ENCODE measurements around the gene SLC17A4.
"Not testable (repeated sequence)": the region's sequence is repeated elsewhere in the genome, so short reads cannot be mapped to it uniquely, and the experiment has no call there.

SLC17A4 gene

DNA sequence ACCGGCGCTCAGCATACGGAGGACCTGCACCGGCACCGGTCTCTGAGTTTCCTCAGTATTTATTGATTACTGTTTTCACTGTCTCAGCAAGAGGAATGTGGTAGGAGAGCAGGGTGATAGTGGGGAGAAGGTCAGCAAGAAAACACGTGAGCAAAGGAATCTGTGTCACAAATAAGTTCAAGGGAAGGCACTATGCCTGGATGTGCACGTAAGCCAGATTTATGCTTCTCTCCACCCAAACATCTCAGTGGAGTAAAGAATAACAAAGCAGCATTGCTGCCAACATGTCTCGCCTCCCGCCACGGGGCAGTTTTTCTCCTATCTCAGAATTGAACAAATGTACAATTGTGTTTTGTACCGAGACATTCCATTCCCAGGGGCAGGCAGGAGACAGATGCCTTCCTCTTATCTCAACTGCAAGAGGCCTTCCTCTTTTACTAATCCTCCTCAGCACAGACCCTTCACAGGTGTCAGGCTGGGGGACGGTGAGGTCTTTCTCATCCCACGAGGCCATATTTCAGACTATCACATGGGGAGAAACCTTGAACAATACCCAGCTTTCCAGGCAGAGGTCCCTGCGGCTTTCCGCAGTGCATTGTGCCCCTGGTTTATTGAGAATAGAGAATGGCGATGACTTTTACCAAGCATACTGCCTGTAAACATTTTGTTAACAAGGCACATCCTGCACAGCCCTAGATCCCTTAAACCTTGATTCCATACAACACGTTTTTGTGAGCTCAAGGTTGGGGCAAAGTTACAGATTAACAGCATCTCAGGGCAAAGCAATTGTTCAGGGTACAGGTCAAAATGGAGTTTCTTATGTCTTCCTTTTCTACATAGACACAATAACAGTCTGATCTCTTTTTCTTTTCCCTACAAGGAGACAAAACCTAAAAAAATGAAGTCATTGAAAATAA lies 5.7 kb upstream of the SLC17A4 start:
- DNase-seq (ENCODE audit: low read depth, low spot score), result not testable (repeated sequence)

DNA sequence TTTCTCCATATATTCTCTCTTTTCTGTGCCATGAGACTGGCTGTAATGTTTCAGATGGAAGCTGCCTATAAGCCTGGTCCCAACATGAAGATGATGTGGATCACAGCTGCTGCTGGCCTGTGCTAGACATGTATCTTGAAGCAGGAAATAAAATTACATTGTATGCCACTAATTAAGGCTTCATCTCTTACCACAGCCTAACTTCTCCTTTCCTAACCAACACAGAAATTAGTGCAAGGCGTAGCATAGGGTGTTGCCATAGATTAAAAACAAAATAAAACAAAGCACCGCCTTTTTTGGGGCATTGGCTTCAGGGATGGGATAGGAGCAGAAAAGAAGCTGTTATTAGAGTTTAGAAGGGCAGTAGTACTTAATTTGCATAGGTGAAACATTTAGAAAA lies 4.7 kb upstream of the SLC17A4 start:
- no peak for DNase-seq (ENCODE audit: low read depth, low spot score)
- no peak overlapping the region for H3K27ac ChIP-seq

More for the DNA sequence above, 5.7 kb upstream of the SLC17A4 start:
- H3K27ac ChIP-seq, result not testable (repeated sequence)

DNA sequence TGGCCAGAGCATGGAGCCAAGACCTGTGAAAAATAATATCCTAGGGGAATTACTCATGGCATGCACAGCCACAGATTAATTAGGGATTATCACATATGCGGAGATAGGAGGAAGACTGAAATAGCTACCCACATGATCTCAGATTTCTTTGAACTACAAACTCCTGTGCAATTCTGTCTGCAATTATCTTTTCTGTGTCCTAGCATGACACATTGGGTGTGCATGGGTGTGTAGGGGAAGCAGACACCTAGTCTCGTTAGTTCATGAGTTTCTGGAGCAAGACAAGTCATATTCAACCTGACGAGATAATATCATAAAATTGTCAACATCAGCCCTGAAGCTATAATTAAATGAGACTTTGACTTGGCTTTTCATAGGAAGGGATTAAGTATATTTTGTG lies 3.6 kb upstream of the SLC17A4 start:
- no peak for DNase-seq (ENCODE audit: low read depth, low spot score)
- H3K27ac ChIP-seq, result no peak overlapping the region

DNA sequence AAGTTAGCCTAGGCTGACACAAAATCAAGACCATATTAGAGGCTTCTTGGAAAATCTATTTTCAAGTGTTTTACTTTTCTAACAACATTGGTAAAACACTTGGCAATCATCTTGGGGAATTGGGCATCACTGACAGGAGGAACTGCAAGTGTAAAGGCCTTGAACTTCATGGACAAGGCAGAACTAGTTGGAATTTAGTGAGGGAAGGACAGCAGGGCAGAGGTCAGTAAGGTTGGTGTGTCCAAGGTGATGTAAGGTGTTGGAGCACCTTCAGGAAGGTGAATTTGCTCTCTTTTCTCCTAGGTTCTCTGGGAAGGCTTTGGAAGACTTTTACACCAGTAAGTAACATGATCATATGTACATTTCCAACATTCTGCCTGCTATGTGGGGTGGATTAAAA lies 1.5 kb upstream of the SLC17A4 start:
- no peak overlapping the region for H3K27ac ChIP-seq
- no peak for DNase-seq (ENCODE audit: low read depth, low spot score)

DNA sequence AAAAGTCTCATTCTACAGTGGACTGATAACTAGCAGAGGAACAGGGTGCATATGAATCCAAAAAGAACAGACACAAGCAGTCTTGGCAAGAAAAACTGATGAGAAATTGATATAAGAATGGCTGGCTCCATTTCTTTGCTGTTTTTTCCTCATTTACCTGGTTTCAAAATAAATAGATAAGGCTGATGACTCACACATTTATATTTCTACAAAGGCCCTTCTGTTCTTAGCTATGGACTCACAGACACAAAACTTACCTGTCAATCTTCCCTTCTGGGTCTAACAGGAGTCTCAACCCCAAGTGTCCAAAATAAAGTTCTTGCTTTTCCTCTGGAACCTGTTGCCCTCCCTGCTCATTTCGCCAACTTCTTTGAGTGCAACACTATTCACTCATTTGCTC lies 941 bp downstream of the SLC17A4 start:
- DNase-seq (ENCODE audit: low read depth, low spot score), result no peak
- no peak overlapping the region for H3K27ac ChIP-seq

DNA sequence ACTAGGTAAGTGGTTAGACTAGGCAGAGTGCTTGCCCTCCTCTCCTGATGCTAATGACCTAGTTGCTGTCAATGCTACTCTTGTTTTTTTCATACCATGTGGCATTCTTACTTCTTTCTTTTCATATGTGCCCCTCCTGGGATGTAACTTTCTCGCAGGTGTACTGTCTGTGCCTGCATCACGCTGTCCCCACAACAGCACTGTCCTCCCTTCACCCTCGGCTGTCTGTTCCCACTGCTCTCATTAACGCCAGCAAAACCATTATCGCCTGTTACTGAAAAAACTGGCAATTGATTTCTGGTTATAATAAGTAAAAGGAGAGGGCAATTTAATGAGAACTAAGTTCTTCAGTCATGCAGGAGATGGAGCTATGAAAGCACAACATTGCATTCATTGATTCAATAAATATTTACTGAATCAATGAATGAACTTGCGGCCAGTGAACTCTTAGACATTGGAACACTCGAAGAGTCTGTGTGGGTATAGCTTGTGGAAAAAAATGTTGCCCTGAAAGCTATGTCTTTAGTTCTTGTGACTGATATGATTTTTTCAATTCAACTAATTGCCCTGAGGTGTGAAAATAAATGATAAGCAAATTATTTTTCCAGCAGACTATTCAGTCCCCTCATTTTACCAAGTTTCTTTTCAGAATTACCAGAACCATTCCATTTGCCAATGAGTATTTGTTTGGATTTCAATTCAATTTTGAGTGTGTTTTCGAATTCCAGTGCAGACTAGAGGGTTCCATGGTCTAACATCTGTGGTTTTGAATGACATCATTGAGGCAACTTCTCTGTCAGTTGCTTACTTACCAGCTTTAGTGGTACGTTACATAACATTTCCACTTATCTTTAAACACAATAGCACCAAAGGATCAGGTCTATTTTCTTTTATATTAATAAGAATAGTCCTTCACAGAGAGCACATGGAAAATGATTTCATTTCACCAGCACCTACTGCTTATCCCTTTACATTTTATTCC lies 2.1 kb downstream of the SLC17A4 start:
- DNase-seq (ENCODE audit: low read depth, low spot score), result no peak
- H3K27ac ChIP-seq, result no peak overlapping the region

DNA sequence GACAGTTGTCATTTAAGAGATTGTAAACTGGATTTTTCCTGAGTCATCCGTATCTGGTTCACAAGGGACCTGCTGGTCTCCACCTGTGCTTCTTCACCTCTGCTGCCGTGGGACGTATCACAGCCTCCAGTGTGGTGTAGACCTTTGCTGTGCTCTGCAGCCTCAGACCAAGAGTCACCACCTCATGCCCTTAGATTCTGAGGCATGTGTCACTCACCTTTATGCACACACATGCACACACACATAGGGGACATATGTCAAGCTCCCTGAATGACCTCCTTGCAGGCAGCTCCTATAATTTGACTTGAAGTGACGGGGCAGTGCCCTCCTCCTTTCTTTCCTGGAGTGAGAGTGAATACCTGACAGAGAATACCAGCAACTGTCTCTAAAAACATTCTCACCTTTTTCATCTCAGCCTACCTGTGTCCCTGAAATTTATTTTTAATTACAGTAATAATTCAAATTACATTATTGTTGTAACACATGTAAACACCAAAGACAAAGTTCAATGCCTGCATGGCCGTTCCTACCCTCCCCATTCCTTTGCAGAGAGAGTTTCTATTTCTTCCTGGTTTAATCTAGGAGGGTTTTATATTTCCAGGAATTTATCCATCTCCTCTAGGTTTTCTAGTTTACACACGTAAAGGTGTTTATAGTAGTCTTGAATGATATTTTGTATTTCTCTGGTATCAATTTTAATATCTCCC lies 3.5 kb downstream of the SLC17A4 start:
- no peak overlapping the region for H3K27ac ChIP-seq
- no peak for DNase-seq (ENCODE audit: low read depth, low spot score)

DNA sequence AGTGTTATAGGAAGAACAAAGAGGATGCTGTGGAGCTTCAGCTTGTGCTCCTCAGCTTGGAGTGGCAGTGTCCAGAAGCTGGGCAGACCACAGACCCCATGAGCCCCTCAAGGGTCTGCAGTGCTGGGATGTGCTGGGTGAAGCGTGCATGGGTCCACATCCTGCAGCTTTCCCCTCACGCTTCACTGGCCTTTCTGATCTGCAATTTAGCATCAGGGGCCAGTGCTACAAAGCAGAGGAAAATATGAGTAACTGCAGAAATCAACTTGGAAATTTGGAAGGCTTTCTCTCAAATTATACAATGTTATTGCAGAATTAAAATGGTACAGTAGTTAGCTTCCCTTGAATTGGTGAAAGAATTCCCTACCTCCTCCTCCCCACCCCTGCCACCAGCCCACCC lies 10.1 kb downstream of the SLC17A4 start:
- no peak overlapping the region for H3K27ac ChIP-seq
- no peak for DNase-seq (ENCODE audit: low read depth, low spot score)

DNA sequence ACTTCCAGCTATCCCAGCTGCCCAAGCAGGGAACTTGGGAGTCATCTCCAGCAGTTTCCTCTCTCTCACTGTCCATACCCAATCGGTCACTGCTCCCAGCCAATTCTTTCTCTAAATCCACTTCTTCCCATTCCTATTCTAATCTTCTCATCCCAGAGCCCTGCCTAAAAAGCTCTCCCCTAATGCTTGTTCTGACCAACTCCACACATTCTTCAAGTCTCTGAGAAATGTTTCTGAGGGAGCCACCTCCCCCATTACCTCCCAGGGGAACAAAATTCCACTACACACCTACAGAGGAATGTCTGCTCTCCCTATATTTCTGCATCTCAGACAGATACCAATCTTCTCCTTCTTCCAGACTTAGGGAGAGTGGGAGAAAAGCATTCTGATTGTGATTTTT lies 14.0 kb downstream of the SLC17A4 start:
- no peak for DNase-seq (ENCODE audit: low read depth, low spot score)
- no peak overlapping the region for H3K27ac ChIP-seq

DNA sequence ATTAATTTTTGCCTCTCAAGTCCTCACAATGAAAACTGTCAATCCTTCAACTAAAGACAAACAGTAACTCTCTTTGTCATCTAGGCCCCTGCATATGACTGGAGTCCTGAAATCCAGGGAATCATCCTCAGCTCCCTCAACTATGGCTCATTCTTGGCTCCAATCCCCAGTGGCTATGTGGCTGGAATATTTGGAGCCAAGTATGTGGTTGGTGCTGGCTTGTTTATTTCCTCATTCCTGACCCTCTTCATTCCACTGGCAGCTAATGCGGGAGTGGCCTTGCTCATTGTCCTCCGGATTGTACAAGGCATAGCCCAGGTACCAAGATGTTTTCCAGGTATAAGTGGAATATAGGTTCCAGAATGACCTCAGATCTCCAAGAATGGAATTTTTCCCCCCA lies 15.4 kb downstream of the SLC17A4 start:
- H3K27ac ChIP-seq, result no peak overlapping the region
- no peak for DNase-seq (ENCODE audit: low read depth, low spot score)

DNA sequence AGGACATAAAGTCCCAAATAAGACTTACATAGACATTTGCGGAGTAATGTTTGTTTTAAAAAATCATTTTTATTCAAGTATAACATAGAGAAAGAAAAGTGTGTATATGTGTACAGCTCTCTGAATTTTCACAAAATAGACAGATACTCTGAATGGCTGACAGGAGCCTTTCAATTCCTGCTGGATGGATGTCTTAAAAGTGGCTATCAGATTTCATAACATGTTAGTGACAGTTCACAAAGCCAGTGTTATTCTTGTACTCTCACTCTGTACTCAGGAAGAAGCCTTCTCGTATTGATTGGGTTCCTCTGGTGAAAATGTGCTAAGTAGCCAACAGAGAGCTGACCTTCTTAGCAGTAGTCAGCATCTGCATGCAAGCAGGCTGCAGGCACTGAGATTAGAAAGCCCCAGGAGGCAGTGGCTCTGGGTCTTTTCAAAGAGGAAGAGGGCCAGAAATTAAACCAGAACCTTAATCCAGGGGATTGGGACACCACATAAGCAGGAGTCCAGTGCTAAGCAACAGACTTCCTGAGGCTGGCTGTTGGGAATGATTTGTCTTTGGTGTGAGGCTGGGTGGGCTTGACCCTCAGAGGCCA lies 19.7 kb downstream of the SLC17A4 start:
- no peak overlapping the region for H3K27ac ChIP-seq
- no peak for DNase-seq (ENCODE audit: low read depth, low spot score)

DNA sequence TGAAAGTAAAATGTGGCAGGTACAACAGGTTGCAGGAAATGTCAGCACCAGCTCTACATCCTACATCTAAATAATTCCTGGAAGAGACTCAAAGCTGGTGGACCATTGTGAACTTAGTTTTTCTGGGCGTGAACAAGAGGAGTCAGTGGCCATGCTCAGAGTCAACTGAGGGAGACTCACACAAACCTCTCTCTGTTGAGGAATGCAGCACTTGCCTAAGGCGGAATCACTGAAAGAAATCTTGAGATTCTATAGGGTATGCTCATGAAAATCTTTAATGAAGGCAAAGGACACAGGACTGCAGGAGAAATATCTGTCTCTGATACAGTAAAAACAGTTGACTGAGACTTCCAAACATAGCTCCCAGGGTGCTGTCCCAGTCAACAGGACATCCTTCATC lies 22.5 kb downstream of the SLC17A4 start:
- H3K27ac ChIP-seq, result no peak overlapping the region
- no peak for DNase-seq (ENCODE audit: low read depth, low spot score)

DNA sequence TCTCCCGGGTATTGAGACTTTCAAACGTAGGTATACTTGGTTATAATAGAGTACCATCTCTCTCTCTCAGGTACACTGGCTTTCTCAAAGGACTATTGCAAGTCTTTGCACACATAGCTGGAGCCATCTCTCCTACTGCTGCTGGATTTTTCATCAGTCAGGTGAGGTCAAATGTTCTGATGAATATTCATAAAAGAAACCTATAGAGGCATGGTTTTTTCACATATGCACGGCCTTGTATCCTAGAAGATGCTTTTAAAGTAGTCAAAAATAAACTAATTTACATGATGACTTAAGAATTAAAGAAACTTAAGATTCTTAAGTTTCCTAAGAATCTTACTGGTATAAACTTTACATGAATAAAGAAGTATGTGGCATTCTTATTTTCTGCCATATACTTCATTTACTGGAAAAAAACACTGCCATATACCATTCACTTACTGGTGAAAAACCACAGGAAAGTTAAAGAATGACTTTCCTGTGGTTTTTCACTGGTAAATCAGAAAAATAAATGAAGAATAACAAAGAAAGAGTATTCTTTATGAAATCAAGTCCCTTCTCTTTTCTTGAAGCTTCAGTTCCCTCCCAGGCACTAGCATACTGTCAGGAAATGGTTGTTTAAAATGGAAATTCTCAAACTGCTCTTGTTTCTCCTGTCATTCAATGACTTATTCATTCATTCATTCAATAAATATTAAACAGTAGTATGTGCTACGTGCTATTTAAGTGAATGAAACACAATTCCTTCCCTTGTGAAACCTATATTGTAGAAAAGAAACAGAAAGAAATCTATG lies 23.5 kb downstream of the SLC17A4 start:
- DNase-seq (ENCODE audit: low read depth, low spot score), result no peak
- H3K27ac ChIP-seq, result no peak overlapping the region

DNA sequence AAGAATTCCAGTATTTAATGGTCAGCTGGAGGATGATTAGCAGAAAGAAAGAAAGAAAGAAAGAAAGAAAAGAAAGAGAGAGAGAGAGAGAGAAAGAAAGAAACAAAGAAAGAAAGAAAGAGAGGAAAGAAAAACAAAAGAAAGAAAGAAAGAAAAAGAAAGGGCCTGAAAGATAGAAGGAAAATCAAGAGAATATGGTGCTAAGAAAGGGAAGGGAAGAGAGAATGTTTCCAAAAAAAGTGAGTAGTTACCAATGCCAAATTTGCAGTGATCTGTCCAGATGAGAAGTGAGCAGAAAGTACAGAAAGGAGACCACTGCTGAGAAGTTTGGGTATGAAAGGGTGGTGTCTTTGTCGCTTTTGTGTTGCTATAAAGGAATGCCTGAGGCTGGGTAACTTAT lies 26.6 kb downstream of the SLC17A4 start:
- DNase-seq (ENCODE audit: low read depth, low spot score), result no peak
- H3K27ac ChIP-seq, result no peak overlapping the region

DNA sequence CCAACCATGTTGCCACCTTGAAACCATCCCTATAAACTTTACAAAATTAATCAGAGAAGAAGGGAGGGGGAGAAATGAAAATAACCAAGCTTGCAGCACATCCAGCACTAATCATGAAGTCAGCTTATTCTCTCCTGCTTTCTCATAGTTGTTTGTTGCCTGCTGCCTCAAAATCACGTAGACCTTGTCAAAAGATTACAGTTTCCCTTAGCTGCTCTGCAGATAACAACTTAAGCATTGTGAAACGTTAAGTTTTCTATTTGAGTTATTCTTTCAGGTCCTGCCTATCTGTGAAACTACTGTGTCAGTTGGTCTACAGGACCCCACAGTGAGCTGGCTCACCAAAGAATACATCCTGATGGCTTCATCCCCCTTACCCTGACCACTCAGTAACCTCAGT lies 32.9 kb downstream of the SLC17A4 start:
- no peak for DNase-seq (ENCODE audit: low read depth, low spot score)
- H3K27ac ChIP-seq, result no peak overlapping the region

DNA sequence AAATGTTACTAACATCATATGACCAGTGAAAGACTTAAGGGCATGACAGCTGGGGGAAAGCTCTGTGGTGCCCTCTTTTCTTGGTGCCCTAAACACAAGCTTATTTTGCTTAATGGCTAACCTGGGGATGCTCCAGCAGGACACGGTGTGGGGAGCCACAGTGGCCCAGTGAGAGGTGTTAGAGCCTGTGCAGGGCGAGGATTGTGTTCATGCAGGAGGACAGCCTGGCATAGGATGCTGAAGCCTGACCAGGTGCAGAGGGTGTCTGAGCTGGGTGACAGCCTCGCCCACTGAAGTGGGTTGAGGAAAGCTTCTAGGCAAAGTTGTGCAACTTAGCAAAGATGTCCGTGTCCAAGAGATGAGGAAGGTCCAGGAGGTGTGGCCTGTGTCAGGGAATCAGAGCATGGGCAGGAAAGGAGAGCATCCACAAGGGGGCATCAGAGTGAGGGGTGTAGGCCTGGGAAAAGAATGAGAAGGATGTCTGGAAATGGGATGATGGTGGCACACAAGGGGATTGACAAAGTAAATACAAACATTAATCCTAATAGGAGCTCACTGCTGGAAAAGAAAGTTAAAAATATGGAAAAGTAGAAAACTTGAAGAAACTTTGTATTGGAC lies 33.9 kb downstream of the SLC17A4 start:
- no peak overlapping the region for H3K27ac ChIP-seq
- no peak for DNase-seq (ENCODE audit: low read depth, low spot score)

DNA sequence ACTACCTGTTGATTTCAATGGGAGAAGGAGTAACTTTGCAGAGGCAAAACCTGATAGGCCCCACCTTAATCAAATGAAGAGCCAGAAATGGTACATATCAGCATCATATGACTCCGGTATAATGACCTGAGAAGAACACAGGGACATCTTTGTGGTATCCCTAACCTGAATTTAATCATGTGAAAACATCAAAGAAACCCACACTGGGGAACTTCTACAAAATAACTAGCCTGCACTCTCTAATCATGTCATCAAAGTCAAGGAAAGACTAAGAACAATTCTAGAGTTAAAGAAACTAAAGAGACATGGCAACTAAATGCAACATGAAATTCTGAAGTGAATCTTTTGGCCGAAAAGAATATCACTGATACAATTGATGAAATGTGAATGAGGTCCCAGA lies 34.9 kb downstream of the SLC17A4 start:
- DNase-seq (ENCODE audit: low read depth, low spot score), result no peak
- no peak overlapping the region for H3K27ac ChIP-seq

DNA sequence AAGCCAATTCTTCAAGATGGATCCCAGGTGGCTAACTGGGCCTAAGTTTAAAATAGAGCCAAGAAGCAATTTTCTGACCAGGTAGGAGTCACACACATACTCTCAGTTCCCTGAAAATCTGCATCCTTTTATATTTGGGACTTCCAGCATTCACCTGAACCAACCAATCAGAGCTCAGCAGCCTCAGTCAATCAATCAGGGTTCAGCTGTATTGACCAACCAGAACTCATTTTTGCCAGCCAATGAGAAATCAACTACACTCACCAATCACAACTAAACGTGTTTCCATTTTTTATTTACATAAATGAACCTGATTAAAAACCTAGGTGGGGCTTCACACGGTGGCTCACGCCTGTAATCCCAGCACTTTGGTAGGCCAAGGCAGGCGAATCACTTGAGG lies 37.5 kb downstream of the SLC17A4 start:
- DNase-seq (ENCODE audit: low read depth, low spot score), result no peak
- no peak overlapping the region for H3K27ac ChIP-seq

DNA sequence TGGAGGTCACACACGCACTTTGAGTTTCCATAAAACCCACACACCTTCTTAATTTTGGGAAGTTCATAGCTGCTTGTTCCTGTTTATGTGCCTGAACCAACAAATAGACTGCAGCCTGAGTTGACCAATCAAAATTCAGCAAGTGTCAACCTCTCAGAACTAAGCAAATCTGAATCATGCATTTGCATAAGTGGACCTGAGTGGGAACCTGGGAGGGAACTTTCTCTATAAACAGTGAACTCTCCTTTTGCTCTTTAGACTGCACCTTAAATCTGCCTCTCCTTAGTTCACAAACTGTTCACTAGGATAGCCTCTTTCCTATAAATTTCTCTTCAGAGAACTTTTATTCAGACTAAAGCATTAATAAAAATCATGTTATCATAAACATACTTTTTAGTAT lies 39.4 kb downstream of the SLC17A4 start:
- no peak overlapping the region for H3K27ac ChIP-seq
- no peak for DNase-seq (ENCODE audit: low read depth, low spot score)

Data from epithelial cell of prostate (primary cell).